Measurements from ENCODE around the gene SIRPA.

GRCh38 chr20:1897541-1897940 lies 2.3 kb downstream of the SIRPA start:
- no peak for TF ChIP-seq REST (IDR thresholded peaks at IDR 0.05; ENCODE audit: insufficient replicate concordance, low read depth)
- TF ChIP-seq CTCF (IDR thresholded peaks at IDR 0.05; ENCODE audit: insufficient read depth, low read length): no peak
- TF ChIP-seq POLR2AphosphoS5 (IDR thresholded peaks at IDR 0.05; ENCODE audit: low read depth): no peak
- no peak for TF ChIP-seq SPI1 (IDR thresholded peaks at IDR 0.05; ENCODE audit: borderline replicate concordance, low read depth)

All from HL-60 (cell line).